Spinal cord (tissue), 10 donors: ENCODE results near the gene SERPINC1. TPM values are rescaled to one million over a fixed set of nuclear protein-coding genes. Genes with fewer than 3 reads are reported as not detected.
"Not testable (repeated sequence)": the region's sequence is repeated elsewhere in the genome, so short reads cannot be mapped to it uniquely, and the experiment has no call there.

ENCODE experiments used
- DNase-seq, 6 donors: peaks; one replicate each; pipeline versions ENCODE4 v3.0.0 to v3.0.0-alpha.2; 2013 to 2015; ENCODE audit warnings: low spot score in 6 of 6, low read depth in 4 of 6
- H3K27ac ChIP-seq: one replicate; pipeline ENCODE4 v1.5.1; 2013; ENCODE audit warnings: low read depth, low read length, control low read depth
- H3K27me3 ChIP-seq: one replicate; pipeline ENCODE4 v1.6.1; 2013; ENCODE audit warnings: low read length; ENCODE audit not compliant: control insufficient read depth, insufficient read depth
- H3K36me3 ChIP-seq: one replicate; pipeline ENCODE4 v1.6.1; 2013; ENCODE audit warnings: low read length; ENCODE audit not compliant: control insufficient read depth, insufficient read depth
- H3K4me1 ChIP-seq: one replicate; pipeline ENCODE4 v1.6.1; 2013; ENCODE audit warnings: low read length; ENCODE audit not compliant: control insufficient read depth, insufficient read depth
- H3K4me3 ChIP-seq: one replicate; pipeline ENCODE4 v1.5.1; 2013; ENCODE audit warnings: low read depth, low read length, control low read depth
- H3K9me3 ChIP-seq: one replicate; pipeline ENCODE4 v1.6.1; 2013; ENCODE audit warnings: low read length; ENCODE audit not compliant: control insufficient read depth, insufficient read depth
- WGBS: methylation state at CpG from one replicate; pipeline ENCODE4 v1.1.5; 2013; ENCODE audit warnings: missing lambda C conversion rate; ENCODE audit not compliant: insufficient coverage; 5-methylcytosine and 5-hydroxymethylcytosine counted together
- polyA plus RNA-seq, 2 donors: library from polyadenylated mRNA; unstranded; fragments of 120-200 nt; gene quantifications; one replicate each; pipeline ENCODE4 v1.2.1, GENCODE V29; 2013; ENCODE audit not compliant: insufficient read length in 2 of 2
- total RNA-seq, 2 donors: library from RNA; depleted of rRNA in 1 of 2; stranded (reverse); fragments of 120-200 nt in 1 of 2; fragments of >200 nt in 1 of 2; gene quantifications; one replicate each; pipeline versions ENCODE4 v1.2.3 to v1.2.4, GENCODE V29; 2013 to 2014
- donor health status: healthy.

The SERPINC1 gene
- total and polyA plus RNA-seq, 4 donors, result 0.18 to 0.99 (median 0.55) TPM; not detected in 1

DNA sequence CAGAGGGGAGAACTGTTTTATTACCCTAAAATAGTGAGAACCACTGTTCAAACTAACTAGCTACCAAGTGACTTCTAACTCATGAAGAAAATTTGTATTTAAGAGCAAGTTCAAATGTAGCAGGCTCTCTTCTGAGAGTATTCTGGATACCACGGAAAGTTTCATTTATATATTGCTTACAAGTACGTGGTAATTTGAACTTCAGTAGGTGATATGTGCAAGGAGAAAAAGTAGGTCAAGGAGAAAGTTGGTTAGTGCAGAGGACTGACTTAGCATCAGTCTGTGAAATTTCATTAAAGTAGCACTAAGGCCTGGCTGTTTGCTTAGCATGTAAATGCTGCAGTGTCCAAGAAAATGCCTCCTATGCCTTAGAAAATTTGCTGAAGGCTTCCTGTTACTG, 16.7 kb downstream of the SERPINC1 start:
- no peaks in the 10 kb centered on the region for H3K36me3 ChIP-seq
- WGBS, result 87% methylated on average over 2 of the region's 2 CpGs
- H3K9me3 ChIP-seq, result no peaks in the 10 kb centered on the region
- H3K27me3 ChIP-seq, result no peaks in the 10 kb centered on the region
- no peak for DNase-seq
- H3K4me3 ChIP-seq, result no peak overlapping the region
- H3K27ac ChIP-seq, result no peak overlapping the region
- H3K4me1 ChIP-seq, result no peaks in the 10 kb centered on the region

DNA sequence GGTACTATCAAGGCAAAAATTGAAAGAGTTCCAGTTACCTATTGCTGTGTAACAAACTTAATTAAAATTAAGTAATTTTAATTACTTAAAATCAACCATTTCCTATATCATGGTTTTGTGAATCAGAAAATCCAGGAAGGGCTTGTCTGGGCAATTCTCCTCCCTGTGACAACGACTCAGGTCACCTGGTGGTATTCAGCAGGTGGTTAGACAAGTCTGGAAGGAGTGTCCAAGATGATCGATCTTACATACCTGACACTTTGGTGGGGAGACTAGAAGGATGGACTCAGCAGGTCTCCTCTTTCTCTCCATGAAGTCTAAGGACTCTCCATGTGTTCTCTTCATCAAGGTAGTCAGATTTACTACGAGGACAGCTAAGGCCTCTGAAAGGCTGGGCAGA, 22.9 kb downstream of the SERPINC1 start:
- Histone ChIP-seq H3K27me3 (no peaks in the 10 kb centered on the region), H3K36me3 (peaks cover 4% of the 10 kb centered on the region), H3K4me1 (no peaks in the 10 kb centered on the region), H3K27ac (no peak overlapping the region), H3K9me3 (no peaks in the 10 kb centered on the region), H3K4me3 (no peak overlapping the region)
- WGBS, result no CpG with 5 or more reads among the region's 3 CpGs
- DNase-seq, result no peak

DNA sequence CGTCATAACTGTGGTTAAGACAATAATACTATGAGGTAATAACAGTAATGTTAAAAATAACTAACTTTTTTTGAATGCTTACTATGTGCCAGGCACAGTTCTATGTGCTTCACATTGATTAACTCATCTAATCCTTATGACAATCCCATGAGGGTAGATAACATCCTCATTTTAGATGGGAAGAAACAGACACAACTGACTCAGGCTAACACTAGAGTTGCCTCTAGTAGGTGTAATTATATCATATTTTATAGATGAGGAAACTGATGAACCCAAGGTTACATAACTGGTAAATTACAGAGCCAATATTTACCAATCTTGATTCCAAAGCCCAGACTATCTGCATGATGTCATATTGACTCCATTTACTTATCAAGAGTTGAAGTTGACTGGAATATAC, 23.5 kb downstream of the SERPINC1 start:
- DNase-seq, result no peak
- Histone ChIP-seq H3K36me3 (peaks cover 4% of the 10 kb centered on the region), H3K9me3 (no peaks in the 10 kb centered on the region), H3K27ac (no peak overlapping the region), H3K4me1 (no peaks in the 10 kb centered on the region), H3K27me3 (no peaks in the 10 kb centered on the region), H3K4me3 (no peak overlapping the region)
- WGBS, result no CpG with 5 or more reads among the region's 1 CpG

- Histone ChIP-seq H3K27me3 (no peaks in the 10 kb centered on the region), H3K9me3 (no peaks in the 10 kb centered on the region), H3K4me3 (no peak overlapping the region), H3K4me1 (no peaks in the 10 kb centered on the region), H3K36me3 (peaks cover 11% of the 10 kb centered on the region), H3K27ac (no peak overlapping the region)
- no peak for DNase-seq
- WGBS, result 83% methylated on average over 1 of the region's 2 CpGs
Measured at GRCh38 chr1:173889885-173890284, 27.2 kb downstream of the SERPINC1 start.

GRCh38 chr1:173888749-173889148, 28.4 kb downstream of the SERPINC1 start:
- H3K4me1 ChIP-seq, result no peaks in the 10 kb centered on the region
- DNase-seq, result no peak
- no peaks in the 10 kb centered on the region for H3K9me3 ChIP-seq
- no peak overlapping the region for H3K27ac ChIP-seq
- no peak overlapping the region for H3K4me3 ChIP-seq
- peaks cover 11% of the 10 kb centered on the region for H3K36me3 ChIP-seq
- H3K27me3 ChIP-seq, result no peaks in the 10 kb centered on the region

- DNase-seq, result no peak
- 100% methylated on average over 2 of the region's 2 CpGs for WGBS
- H3K4me3 ChIP-seq, result no peak overlapping the region
- H3K27me3 ChIP-seq, result no peaks in the 10 kb centered on the region
- no peak overlapping the region for H3K27ac ChIP-seq
- H3K4me1 ChIP-seq, result no peaks in the 10 kb centered on the region
- peaks cover 11% of the 10 kb centered on the region for H3K36me3 ChIP-seq
- no peaks in the 10 kb centered on the region for H3K9me3 ChIP-seq
Measured at GRCh38 chr1:173887627-173888026, 29.5 kb downstream of the SERPINC1 start.

- H3K4me3 ChIP-seq, result no peak overlapping the region
- no peak overlapping the region for H3K27ac ChIP-seq
- WGBS, result 100% methylated on average over 1 of the region's 4 CpGs
- no peaks in the 10 kb centered on the region for H3K4me1 ChIP-seq
- no peaks in the 10 kb centered on the region for H3K9me3 ChIP-seq
- peaks cover 11% of the 10 kb centered on the region for H3K36me3 ChIP-seq
- H3K27me3 ChIP-seq, result no peaks in the 10 kb centered on the region
- DNase-seq, result no peak
Measured at GRCh38 chr1:173886746-173887611, 30.1 kb downstream of the SERPINC1 start.

GRCh38 chr1:173884701-173885100, 32.4 kb downstream of the SERPINC1 start:
- 94% methylated on average over 5 of the region's 5 CpGs for WGBS

DNA sequence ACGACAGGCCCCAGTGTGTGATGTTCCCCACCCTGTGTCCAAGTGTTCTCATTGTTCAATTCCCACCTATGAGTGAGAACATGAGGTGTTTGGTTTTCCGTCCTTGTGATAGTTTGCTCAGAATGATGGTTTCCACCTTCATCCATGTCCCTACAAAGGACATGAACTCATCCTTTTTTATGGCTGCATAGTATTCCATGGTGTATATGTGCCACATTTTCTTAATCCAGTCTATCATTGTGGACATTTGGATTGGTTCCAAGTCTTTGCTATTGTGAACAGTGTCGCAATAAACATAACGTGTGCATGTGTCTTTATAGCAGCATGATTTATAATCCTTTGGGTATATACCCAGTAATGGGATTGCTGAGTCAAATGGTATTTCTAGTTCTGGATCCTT, 36.0 kb downstream of the SERPINC1 start:
- DNase-seq, H3K27me3 ChIP-seq, H3K4me3 ChIP-seq, H3K27ac ChIP-seq, H3K9me3 ChIP-seq, H3K4me1 ChIP-seq: not testable (repeated sequence)
- H3K36me3 ChIP-seq, result peaks cover 27% of the 10 kb centered on the region
- no CpG with 5 or more reads among the region's 4 CpGs for WGBS

More at GRCh38 chr1:173884701-173885100, 32.4 kb downstream of the SERPINC1 start:
- Histone ChIP-seq H3K36me3 (peaks cover 18% of the 10 kb centered on the region), H3K27ac (no peak overlapping the region), H3K9me3 (no peaks in the 10 kb centered on the region), H3K4me3 (no peak overlapping the region), H3K27me3 (no peaks in the 10 kb centered on the region), H3K4me1 (no peaks in the 10 kb centered on the region)
- no peak for DNase-seq

DNA sequence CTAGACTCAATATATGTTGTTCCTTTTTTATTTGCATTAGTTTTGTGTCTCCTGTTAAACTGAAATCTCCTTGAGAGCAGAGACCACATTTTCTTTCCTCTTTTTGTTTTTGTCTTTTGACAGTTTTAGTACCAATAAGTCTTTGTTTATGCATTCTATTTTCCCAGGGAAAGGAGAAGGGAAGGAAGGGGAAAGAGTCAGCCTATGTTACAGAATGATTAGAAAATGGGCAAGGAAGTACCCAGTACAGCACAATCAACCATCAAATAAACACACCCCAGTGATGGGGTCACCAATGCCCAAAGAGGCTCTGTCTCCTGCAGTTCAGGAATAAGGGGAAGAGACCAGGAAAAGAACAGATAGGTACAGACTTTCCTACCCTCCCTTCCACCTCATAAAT, 38.9 kb downstream of the SERPINC1 start:
- no peak for DNase-seq
- H3K27ac ChIP-seq, result no peak overlapping the region
- peaks cover 35% of the 10 kb centered on the region for H3K36me3 ChIP-seq
- no peak overlapping the region for H3K4me3 ChIP-seq
- no peaks in the 10 kb centered on the region for H3K4me1 ChIP-seq
- no peaks in the 10 kb centered on the region for H3K27me3 ChIP-seq
- H3K9me3 ChIP-seq, result no peaks in the 10 kb centered on the region
